Keratinocyte (primary cell): ENCODE results near the gene ZNF184.

Experiments used
- EZH2 ChIP-seq: IDR thresholded peaks from one replicate; pipeline ENCODE4 v1.6.1; 2012; ENCODE audit warnings: inconsistent platforms, mild to moderate bottlenecking, low read length, moderate library complexity
- TF ChIP-seq, protein P1 (sequence below), 3 experiments: IDR thresholded peaks in 1 of 3; conservative IDR thresholded peaks in 1 of 3; optimal IDR thresholded peaks in 1 of 3; 2 replicates in 2 of 3; 3 replicates in 1 of 3; pipeline versions ENCODE3 to v1.5.1; 2011; ENCODE audit warnings: low read length in 3 of 3, mild to moderate bottlenecking in 3 of 3, moderate library complexity in 2 of 3, control low read depth in 1 of 3, inconsistent platforms in 1 of 3; ENCODE audit not compliant: insufficient read depth in 2 of 3; ENCODE audit errors: extremely low read depth in 1 of 3

DNA sequence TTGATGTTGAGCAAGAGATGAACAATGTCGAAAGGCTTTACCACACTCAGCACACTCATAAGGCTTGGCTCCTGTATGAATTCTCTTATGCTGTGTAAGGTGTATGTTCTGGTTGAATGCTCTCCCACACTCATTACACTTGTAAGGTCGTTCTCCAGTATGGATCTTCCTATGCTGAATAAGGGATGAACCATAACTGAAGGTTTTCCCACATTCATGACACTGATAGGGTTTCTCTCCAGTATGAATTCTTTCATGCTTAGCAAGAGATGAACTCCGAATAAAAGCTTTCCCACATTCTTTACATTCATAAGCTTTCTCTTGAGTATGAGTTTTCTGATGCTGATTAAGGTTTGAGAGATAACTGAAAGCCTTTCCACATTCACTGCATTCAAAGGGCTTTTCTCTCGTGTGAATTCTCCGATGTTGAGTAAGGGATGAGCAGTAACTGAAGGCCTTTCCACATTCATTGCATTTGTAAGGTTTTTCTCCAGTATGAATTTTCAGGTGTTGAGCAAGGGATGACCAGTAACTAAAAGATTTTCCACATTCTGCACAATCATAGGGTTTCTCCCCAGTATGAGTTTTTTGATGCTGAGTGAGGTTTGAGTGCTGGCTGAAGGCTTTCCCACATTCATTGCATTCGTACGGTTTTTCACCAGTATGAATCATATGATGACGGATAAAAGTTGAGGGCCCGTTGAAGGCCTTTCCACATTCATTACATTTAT lies 21.1 kb downstream of the ZNF184 start:
- TF ChIP-seq, protein P1, sequence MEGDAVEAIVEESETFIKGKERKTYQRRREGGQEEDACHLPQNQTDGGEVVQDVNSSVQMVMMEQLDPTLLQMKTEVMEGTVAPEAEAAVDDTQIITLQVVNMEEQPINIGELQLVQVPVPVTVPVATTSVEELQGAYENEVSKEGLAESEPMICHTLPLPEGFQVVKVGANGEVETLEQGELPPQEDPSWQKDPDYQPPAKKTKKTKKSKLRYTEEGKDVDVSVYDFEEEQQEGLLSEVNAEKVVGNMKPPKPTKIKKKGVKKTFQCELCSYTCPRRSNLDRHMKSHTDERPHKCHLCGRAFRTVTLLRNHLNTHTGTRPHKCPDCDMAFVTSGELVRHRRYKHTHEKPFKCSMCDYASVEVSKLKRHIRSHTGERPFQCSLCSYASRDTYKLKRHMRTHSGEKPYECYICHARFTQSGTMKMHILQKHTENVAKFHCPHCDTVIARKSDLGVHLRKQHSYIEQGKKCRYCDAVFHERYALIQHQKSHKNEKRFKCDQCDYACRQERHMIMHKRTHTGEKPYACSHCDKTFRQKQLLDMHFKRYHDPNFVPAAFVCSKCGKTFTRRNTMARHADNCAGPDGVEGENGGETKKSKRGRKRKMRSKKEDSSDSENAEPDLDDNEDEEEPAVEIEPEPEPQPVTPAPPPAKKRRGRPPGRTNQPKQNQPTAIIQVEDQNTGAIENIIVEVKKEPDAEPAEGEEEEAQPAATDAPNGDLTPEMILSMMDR (optimal IDR thresholded peaks at IDR 0.05 in 1 of 3, IDR thresholded peaks at IDR 0.05 in 1 of 3, conservative IDR thresholded peaks at IDR 0.05 in 1 of 3; ENCODE audit: extremely low read depth in 1 of 3, insufficient read depth in 2 of 3, low read length in 3 of 3), result no peak
- no peak for TF ChIP-seq EZH2
